Ramos (cell line): ENCODE measurements around the gene ATP8A2.
"Not testable (repeated sequence)": the region's sequence is repeated elsewhere in the genome, so short reads cannot be mapped to it uniquely, and the experiment has no call there.

Source experiments
- in situ Hi-C: fragments of 300-500 bp; cut with MboI; formaldehyde crosslinking; loops from one replicate; pipeline ENCODE4 v1.14.3; 2022; ENCODE audit warnings: low sequenced_read_pairs; ENCODE audit not compliant: unreplicated experiment

The ATP8A2 gene

GRCh38 chr13:25930653-25931052 lies 558.9 kb downstream of the ATP8A2 start:
- in situ Hi-C loops, result no loop called here

DNA sequence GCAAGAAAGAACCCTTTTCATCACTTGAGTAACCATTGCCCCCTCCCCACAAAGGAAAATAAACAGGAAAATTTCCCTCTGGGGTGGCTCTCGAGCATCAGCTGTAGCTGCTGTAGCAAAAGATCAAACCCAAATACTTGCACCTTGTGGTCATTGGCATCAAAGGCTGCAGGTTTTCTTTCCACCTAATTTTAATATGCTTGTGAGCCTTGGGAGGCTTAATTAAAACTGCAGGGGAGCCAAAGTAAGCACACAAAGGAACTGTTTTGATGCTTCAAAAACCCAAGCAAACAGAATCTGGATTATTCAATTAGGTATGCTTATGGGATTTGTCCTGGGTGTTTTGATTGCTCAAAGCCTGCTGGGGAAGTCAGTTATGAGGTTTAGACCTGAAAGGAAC lies 560.6 kb downstream of the ATP8A2 start:
- in situ Hi-C loops, result no loop called here

- in situ Hi-C loops, result no loop called here
Observed at GRCh38 chr13:25933520-25933919, 561.7 kb downstream of the ATP8A2 start.

GRCh38 chr13:25934127-25934526 lies 562.4 kb downstream of the ATP8A2 start:
- in situ Hi-C loops, result no loop called here

DNA sequence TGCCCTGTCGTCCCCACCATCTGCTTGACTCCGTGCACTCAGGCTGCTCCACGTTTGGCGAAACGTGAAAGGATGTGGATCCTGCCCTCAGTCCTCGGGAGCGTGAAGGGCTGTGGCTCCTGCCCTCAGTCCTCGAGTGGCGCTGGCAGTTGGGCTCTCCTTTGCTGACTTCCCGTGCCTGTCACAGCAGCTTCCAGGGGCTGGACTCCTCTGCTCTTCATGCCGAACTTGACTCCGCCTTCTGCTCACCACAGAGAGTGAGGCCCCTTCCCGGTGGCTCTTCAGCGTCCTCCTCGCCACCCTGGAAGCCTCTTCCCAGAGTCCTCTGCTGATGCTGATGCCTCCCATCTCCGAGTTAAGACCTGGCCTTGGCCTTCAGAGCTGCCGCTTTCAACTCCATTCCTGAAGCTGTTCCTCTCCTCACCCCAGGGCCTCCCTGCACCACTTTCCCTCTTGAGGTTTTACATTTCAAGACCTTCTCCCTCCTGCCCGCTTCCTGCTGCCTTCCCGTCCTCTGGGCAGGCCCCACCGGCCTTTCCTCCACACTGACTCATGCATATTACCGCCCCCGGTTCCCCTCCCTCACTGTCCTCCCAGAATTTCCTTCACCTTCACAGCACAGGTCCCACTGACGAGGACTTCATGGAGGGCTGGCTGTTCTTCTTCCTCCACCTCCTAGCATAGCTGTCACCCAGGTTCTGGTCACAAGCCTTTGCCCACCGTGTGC lies 568.4 kb downstream of the ATP8A2 start:
- in situ Hi-C loops, result no loop called here

- in situ Hi-C loops, result no loop called here
Observed at GRCh38 chr13:25943081-25943480, 571.3 kb downstream of the ATP8A2 start.

DNA sequence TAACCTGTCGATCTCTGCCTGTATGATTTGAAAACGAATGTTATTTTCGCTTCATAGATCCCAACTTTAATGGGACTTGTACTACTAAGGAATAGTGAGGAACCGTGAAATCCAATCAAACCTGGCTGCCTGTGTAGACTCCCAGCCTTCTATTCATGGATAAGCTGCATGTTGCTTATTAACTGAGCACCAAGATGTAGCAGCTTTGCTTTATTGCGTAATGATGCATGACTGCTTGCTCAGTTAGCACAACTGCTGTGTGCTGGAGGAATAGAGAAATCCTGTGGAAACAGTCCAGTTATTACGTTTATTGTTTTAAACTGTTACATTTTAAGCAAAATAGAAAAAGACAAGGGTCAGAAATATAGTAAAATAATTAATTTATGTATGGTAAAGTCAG lies 571.9 kb downstream of the ATP8A2 start:
- in situ Hi-C loops, result no loop called here

DNA sequence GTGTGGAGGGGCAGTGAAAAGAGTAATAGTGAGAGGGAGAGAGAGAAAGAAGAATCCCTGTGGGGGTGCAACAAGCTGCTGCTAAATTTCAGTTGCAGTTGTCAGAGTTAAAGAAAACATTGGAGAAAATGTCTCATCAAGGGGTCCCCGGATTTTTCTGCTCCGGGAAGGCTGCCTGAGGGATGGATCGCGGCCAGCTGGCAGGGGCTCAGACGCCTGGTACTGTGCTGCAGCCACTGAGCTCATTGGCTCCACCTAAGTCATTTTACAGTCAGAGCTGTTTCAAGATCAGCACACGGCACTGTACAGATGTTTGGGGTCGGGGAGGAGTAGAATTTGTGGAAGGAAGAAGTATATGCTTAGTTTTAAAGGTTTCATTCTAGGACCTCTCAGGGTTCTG lies 573.8 kb downstream of the ATP8A2 start:
- in situ Hi-C loops, result no loop called here

- in situ Hi-C loops, result no loop called here
Observed at GRCh38 chr13:25946321-25946720, 574.5 kb downstream of the ATP8A2 start.

DNA sequence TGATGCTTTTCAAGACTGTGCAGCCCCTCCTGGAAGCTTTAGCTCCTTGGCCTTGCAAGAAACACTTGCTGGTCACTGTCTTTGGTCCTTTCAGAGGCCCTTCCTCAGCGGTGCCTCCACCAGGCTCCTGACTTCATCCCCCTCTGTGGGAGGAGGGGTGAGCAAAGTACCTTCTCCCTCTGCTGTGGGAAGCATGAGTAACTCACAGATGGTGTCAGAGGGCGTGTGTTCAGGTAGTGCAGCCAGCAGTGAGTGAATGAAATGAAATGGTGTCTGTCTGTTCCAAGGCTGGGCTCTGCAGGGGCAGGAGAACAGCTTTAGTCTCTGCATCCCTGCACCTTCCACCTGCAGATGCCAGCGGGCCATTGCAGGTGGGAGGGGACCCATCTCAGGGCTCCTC lies 577.1 kb downstream of the ATP8A2 start:
- in situ Hi-C loops, result no loop called here

DNA sequence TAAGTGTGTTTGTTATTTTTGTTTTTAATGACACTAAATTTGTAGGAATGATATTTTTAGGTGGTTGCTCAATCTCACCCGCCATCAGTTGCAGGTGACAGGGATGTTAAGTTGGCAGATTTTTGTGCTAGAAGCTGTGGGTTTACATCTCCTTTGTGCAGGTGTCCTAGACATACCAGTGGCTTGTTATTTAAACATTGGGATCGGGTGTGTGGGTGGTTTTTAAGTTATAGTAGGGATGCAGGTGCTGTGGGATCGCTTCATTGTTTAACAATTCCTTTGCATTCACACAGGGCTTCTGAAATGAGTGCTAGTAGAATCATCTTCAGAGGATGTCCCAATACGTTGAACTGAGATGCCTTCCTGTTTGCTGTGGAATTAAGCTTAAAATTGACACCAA lies 580.1 kb downstream of the ATP8A2 start:
- in situ Hi-C loops, result no loop called here

- in situ Hi-C loops, result not testable (repeated sequence)
Observed at GRCh38 chr13:25954080-25954479, 582.3 kb downstream of the ATP8A2 start.

DNA sequence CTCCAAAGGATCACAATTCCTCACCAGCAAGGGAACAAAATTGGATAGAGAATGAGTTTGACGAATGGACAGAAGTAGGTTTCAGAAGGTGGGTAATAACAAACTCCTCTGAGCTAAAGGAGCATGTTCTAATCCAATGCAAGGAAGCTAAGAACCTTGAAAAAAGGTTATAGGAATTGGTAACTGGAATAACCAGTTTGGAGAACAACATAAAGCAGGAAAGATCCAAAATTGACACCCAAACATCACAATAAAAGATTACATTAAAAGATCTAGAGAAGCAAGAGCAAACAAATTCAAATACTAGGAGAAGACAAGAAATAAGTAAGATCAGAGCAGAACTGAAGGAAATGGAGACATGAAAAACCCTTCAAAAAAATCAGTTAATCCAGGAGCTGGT lies 583.2 kb downstream of the ATP8A2 start:
- in situ Hi-C loops, result not testable (repeated sequence)

DNA sequence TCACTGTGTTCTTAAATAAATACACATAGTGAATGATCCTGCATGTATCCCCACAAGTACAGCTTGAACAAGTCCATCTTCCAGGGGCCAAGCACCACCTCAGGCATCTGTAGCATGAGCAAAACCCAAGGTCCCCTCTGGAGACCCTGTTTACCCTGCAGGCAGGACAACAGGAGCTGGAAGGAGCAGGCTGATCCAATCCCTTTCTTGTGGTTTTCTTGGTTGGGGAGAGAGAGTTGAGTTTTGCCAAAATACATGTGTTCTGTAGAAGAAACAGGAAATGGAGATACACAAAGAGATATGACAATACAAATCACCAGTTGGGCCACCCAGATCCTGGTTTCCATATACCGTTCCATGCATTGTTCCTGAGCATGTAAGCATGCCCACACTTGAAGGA lies 587.2 kb downstream of the ATP8A2 start:
- in situ Hi-C loops, result no loop called here

- in situ Hi-C loops, result no loop called here
Observed at GRCh38 chr13:25961294-25961693, 589.5 kb downstream of the ATP8A2 start.

- in situ Hi-C loops, result no loop called here
Observed at GRCh38 chr13:25963674-25964073, 591.9 kb downstream of the ATP8A2 start.

DNA sequence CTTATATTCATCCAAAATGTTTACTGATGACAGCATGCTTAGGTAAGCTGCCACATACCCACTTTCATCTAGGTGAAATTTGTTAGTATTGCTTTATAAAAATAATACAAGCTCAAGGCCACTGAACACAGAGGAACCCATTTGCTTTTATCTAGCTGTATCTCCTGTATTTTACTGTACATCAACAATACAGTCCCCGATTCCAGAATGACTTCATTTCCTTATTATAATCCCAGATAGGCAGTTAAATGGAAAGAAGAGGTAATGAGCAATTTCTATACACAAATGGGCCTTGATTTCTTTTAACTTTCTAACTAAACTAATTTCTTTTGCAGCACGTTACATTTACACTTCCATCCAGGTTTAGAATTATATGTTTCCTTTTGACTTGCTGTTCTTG lies 593.8 kb downstream of the ATP8A2 start:
- in situ Hi-C loops, result no loop called here

DNA sequence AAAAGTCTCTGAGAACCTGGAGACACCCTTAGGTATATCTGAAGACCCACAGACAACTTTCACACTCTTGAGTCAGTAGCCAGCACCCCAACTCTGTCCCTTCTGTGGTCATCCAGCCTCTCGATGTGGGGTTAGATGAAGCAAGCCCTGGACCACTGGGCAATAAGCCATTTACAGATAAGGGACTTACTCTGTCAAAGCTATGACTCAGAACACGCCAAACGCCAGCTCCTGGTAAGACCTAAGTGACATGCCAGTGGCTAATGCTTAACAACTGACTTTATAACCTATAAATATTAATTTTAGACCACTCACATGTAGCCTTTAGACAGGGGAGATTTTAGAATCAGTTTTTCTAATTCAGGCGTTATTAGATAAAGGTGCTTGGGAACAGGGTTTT lies 594.3 kb downstream of the ATP8A2 start:
- in situ Hi-C loops, result no loop called here

DNA sequence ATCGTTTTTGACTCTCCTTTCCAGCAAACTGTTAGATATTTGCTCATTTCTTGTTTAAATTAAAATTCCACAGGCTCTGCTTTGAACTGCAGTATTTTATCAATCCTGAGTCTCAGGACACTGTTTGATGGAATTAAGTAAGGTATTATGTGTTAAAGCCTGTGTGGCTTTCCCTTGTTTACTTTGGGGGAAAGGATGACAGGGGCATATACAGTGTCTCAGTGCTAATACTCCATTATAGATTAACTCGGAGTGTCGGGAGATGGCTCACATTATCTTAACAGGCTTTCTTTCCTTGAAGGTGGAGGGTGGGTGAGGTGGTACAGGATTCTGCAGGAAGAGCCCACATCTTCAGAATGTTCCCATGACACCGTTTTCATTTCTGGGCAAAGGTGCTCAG lies 595.4 kb downstream of the ATP8A2 start:
- in situ Hi-C loops, result no loop called here

- in situ Hi-C loops, result no loop called here
Observed at GRCh38 chr13:25971047-25971446, 599.3 kb downstream of the ATP8A2 start.

GRCh38 chr13:25971459-25972145 lies 599.8 kb downstream of the ATP8A2 start:
- in situ Hi-C loops, result no loop called here

DNA sequence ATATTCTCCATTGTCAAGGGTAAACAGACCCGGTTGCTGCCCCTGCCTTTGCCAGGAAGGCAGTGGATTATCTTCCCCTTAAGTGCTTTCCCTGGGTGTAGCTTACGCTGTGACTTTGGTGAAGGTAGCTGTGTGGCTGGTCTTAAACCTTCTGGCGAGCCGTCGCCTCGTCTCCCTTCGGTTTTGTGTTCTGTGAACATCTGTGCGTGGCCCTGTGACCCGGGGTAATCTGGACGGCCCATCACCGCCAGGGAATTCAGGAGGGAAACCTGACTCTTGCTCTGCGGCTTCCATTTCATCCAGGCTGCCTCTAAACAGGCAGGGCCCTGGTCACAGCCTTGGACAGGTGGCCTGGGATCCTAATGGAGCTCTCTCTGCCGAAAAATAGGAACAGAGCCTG lies 601.3 kb downstream of the ATP8A2 start:
- in situ Hi-C loops, result no loop called here
